Esophagus muscularis mucosa (tissue), 3 donors: Measurements from ENCODE around the gene SPATA33.

ENCODE experiments used
- POLR2A ChIP-seq: fragments of 450-650 bp; IDR thresholded peaks from one replicate; pipeline ENCODE4 v1.6.1; 2017; ENCODE audit warnings: antibody characterized with exemption, moderate library complexity, mild to moderate bottlenecking, low read depth
- TF ChIP-seq, protein P1 (sequence below), 3 experiments: fragments of 200-600 bp in 2 of 3; fragments of 450-650 bp in 1 of 3; sonication (generic) in 2 of 3; IDR thresholded peaks; one replicate each; pipeline ENCODE4 v1.5.1; 2017 to 2019; ENCODE audit warnings: antibody characterized with exemption in 3 of 3, mild to moderate bottlenecking in 2 of 3, moderate library complexity in 1 of 3

DNA sequence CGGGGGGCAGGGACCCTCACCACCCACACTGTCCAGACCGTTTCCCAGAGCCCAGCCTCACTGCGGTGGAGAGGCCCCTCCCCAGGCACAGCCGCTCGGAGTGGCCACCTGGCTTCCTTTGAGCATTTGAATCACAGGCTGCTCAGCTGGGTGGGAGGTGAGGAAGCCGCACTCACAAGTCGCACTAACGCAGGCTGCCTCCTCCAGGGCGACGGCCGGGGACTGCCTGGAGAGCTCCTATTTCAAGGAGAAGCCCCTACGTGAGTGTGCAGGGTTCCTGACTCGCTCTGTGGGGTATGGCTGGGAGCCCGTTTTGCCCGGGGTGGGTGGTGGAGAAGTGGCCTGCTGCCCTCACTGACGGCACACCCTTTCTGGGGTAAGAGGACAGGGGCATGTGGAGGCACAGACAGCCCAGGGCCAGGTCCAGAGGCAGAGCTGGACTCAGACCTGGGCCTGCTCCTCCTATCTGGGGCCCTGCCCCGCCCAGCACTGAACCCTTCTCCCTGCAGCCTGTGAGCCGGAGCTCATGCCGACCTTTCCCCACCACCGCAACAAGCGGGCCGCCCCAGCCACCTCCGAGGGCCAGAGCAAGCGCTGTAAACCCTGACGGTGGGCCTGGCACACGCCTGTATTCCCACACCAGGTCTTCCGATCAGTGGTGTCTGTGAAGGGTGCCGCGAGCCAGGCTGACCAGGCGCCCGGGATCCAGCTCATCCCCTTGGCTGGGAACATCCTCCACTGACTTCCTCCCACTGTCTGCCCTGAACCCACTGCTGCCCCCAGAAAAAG lies 37.6 kb downstream of the SPATA33 start:
- TF ChIP-seq, protein P1, sequence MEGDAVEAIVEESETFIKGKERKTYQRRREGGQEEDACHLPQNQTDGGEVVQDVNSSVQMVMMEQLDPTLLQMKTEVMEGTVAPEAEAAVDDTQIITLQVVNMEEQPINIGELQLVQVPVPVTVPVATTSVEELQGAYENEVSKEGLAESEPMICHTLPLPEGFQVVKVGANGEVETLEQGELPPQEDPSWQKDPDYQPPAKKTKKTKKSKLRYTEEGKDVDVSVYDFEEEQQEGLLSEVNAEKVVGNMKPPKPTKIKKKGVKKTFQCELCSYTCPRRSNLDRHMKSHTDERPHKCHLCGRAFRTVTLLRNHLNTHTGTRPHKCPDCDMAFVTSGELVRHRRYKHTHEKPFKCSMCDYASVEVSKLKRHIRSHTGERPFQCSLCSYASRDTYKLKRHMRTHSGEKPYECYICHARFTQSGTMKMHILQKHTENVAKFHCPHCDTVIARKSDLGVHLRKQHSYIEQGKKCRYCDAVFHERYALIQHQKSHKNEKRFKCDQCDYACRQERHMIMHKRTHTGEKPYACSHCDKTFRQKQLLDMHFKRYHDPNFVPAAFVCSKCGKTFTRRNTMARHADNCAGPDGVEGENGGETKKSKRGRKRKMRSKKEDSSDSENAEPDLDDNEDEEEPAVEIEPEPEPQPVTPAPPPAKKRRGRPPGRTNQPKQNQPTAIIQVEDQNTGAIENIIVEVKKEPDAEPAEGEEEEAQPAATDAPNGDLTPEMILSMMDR (IDR thresholded peaks at IDR 0.05): no peak
- TF ChIP-seq POLR2A: no peak
